Measurements from ENCODE around the gene TCF23.

Gene TCF23

GRCh38 chr2:27128668-27129571 lies 19.9 kb upstream of the TCF23 start:
- no peak for DNase-seq (ENCODE audit: low read depth)

DNA sequence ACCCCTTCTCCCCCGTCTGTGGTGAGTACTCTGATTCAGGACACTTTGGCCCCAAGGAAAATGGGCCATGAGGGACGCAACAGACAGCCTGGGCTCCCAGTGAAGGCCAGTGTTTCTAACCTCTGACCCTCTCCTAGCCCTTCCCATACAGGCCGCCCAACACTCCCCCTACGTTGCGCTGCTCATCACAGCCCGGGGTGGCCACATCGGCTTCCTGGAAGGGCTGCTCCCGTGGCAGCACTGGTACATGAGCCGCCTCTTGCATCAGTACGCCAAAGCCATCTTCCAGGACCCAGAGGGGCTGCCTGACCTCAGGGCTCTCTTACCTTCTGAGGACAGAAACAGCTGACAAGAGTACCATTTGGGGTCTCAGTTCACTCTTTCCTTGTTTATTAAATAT lies 18.4 kb upstream of the TCF23 start:
- no peak for DNase-seq (ENCODE audit: low read depth)

DNA sequence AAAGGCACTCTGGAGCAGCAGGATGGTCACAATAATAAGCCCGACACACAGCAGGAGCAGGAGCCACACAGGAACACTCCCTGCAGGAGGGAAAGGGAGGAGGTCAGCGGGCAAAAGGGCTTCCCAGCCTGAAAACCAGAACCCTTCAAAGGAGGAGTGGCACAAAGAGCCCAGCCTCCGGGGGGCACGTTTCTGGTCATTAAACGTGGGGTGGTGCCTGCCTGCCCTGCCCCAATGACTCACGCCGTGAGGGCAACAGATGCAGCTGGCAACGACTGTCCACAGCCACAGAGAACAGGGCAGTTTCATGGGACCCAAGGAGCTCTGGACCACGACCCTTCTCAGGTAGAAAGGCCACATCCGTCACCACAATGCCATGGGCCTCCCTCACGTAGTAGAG lies 17.4 kb upstream of the TCF23 start:
- no peak for DNase-seq (ENCODE audit: low read depth)

GRCh38 chr2:27133195-27133875 lies 15.5 kb upstream of the TCF23 start:
- DNase-seq (ENCODE audit: low read depth) = no peak

DNA sequence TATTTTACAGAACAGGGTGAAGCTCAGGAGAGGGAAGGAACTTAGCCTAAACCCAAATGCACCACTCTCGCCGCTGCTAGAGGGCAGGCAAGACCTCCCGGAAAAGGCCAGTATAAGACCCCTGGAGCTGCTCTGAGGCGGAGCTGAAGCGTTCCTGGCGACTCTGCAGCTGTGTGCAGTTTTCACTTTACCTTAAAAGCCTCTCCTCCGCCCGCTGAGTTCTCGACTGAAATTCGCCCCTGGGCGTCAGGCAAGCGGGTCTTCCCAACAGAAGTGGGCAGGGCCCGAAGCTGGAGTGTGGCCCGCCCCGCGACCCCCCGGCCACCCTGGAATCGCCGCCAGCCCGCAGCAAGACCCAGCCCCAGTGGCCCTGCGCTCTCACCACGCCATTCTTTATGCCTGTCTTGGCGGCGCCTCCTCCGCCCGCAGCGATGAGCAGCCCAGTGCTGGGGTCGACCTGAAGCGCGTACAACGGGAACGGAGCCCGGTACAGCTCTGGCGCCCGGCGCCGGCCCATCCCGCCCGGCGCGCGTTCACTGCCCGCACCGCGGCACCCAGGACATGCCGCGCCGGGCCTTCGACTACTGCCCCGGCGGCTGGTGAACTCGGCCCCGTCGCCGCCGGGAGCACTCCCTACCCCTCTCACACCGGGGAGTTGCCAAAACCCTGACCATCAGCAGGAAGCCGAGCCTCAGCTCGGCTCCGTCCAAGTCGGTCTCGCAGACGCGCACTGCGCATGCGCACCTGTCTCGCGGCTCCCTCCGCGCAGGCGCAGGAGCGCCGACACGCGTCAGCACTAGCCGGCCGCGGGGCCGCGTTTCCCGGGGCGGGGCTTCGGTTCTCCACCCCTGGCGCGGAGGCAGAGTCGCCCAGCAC lies 14.7 kb upstream of the TCF23 start, which contains the start of gene PREB:
Gene PREB (minus strand): TSS at position 732 of the 876 bp plus-strand sequence. CDS start 215 bp downstream, at position 517.
- peak; percentile 53 for DNase-seq (ENCODE audit: low read depth)

DNA sequence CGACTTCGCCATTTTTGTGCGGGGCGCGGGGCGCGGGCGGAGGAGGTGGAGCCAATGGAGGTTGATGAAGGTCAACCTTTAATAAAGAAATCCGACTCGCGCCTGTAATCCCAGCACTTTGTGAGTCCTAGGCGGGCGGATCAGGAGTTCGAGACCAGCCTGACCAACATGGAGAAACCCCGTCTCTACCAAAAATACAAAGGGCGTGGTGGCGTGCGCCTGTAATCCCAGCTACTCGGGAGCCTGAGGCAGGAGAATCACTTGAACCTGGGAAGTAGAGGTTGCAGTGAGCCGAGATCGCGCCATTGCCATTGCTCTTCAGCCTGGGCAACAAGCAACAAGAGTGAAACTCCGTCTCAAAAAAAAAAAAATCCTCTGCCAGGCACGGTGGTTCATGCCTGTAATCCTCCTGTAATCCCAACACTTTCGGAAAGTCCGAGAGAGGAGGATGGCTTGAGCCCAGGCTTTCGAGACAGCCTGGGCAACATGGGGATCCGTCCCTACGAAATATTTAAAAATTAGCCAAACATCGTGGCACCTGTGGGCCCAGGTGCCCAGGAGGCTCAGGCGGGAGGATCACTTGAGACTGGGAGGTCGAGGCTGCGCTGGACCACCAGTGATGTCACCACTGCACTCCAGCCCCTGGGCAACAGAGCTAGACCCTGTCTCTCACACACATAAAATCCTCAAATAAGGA lies 13.9 kb upstream of the TCF23 start:
- no peak for DNase-seq (ENCODE audit: low read depth)

- no peak for DNase-seq (ENCODE audit: low read depth)
Observed at GRCh38 chr2:27135478-27135955, 13.3 kb upstream of the TCF23 start.

DNA sequence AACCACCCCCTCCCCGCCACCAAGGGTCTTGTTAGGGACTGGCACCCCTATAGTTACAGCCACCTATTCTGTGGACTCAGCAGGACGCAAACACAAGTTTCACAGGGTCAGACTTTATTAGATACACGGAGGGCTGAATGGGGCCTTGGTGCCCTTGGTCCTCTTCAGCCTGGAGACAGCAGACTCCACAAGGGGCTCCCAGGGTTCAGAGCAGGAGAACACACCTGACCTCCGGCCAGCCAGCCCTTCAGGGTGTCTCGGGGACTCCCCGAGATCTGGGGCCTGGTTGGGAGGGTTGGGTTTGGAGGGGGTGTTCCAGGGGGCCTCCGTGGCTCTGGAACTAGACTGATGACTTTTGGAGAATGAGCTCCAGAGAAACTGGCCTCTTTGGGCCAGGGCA lies 12.1 kb upstream of the TCF23 start:
- no peak for DNase-seq (ENCODE audit: low read depth)

DNA sequence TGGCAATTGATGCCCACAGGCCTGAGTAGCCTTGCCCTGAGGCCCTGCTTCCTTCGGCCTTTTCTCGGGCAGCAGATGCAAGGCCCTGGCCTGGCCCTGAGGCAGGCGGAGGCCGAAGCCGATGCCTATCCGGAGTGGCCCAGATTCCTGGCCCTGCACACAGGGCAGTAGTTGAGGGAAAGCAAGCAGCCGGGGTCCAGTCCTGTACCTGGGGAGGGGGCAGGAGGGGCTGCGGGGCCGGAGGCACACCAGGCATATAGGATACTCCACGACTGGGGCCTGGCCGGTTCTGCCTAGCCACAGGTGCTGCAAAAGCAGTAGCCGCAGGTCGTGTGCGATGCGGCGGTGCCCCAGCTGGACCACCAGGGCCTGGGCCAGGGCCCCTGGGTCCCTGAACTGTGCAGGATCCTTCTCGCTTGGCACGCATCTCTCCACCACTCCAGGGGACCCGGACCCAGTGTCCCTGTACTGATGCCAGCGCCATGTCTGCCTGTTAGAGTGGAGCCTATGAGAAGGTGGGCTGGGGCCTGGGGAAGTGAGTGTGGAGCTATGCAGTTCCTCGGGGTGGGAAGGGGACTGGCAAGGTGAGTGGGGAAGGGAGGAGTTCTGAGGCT lies 11.4 kb upstream of the TCF23 start:
- no peak for DNase-seq (ENCODE audit: low read depth)

DNA sequence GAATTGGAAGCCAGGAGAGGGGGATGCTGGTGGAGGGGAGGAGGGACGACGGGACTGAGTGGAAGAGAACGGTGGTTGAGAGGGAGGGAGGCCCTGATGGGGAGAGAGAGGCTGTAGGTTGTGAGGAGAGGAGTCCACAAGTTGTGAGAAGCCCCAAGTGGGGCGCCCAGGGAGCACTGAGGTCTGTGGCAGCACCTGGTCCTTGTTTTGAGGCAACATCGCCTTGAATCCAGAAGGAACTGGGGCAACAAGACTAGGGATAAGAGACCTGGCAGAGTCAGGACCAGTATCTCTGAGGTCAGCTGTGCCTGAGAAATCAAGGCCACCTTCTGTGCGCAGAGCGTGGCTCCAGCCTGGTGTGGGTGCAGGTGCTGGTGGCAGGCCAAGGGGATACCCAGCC lies 10.7 kb upstream of the TCF23 start:
- no peak for DNase-seq (ENCODE audit: low read depth)

GRCh38 chr2:27139310-27139709 lies 9.5 kb upstream of the TCF23 start, which contains the start of gene PRR30:
Gene PRR30 (minus strand): TSS chr2:27139410. CDS start chr2:27138329, 1,081 bp downstream.
- DNase-seq (ENCODE audit: low read depth) = no peak

DNA sequence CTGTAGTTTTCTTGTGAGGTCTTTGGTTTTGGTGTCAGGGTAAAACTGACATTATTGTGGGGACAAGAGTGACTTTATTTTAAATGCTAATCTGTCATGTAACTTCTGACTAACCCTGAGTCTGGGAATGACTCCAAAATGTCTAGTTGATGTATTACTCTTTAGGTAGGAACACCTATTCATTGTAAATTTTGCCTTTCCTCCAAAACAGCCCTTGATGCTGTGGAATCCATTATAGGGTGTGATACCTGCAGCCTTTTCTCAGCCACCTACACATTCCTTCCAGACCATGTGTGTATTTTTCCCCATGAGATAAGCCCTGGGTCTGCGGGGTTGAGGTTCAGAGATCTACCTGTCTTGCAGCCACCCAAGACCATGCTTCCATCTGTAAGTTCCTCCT lies 5.5 kb upstream of the TCF23 start:
- no peak for DNase-seq (ENCODE audit: low read depth)

- no peak for DNase-seq (ENCODE audit: low read depth)
Observed at GRCh38 chr2:27145682-27146081, 3.1 kb upstream of the TCF23 start.

DNA sequence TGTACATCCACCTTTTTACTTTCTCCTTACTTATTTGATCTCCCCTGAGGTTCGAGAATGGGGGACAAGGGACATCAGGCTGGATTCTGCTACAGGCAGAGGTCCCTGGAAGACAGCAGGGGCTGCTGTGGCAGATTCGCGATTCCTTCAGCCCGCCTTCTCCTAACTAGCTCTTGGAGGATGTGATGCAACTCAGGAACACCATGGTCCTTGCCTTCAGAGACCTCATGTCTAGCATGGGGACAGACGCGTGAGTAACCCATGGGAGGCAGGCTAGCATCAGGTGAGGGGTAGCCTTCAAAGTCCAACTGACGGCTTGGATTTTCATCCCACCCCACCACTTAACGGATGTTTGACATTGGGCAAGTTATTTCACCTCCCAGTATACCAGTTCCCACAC lies 869 bp upstream of the TCF23 start:
- no peak for DNase-seq (ENCODE audit: low read depth)

DNA sequence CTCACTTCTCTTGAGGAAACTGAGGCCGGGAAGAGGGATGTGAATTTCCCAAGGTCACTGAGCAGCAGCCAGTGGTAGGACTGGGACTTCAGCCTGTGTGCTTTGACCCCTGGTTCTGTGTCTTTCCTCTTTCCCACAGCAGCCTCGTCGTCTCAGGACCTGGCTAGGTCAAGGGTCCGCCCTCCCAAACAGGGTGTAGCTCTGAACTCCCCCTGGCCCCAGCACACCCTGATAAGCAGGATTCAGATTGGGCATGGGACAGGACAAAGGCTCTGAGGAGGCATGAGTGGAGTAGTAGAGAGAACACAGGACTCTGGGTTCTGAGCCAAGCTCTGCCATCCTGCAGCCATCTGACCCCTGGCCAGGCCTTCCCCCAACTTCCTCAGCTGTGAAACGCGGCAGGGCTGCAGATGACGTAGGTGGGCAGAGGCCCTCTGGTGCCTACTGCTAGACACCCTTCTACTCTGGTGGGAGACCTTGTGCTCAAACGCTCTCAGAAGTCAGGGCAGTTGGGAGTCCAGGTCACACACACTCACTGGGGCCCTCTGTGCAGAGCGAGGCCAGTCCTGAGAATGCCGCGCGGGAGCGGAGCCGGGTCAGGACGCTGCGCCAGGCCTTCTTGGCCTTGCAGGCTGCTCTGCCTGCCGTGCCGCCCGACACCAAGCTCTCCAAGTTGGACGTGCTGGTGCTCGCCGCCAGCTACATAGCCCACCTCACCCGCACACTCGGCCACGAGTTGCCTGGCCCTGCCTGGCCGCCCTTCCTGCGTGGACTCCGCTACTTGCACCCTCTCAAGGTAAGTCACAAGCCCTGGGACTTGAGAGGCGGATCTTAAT lies 984 bp downstream of the TCF23 start:
- DNase-seq (ENCODE audit: low read depth) = no peak

- DNase-seq (ENCODE audit: low read depth) = no peak
Observed at GRCh38 chr2:27150639-27151230, 1.9 kb downstream of the TCF23 start.

- no peak for DNase-seq (ENCODE audit: low read depth)
Observed at GRCh38 chr2:27152102-27152795, 3.4 kb downstream of the TCF23 start.

- DNase-seq (ENCODE audit: low read depth) = no peak
Observed at GRCh38 chr2:27152796-27153464, 4.1 kb downstream of the TCF23 start.

Data from GM04503 (cell line).